BE2C (cell line): ENCODE measurements around the gene LRRC58.

Experiments used
- DNase-seq: peaks from one replicate; pipeline ENCODE4 v3.0.0-alpha.2; 2020
- H3K27me3 ChIP-seq: fragments of 250-450 bp; sonication (Bioruptor Pico); 2 replicates; pipeline ENCODE4 v1.5.1; 2020; ENCODE audit warnings: mild to moderate bottlenecking
- H3K36me3 ChIP-seq: fragments of 250-450 bp; sonication (Bioruptor Pico); 2 replicates; pipeline ENCODE4 v1.5.1; 2020; ENCODE audit warnings: mild to moderate bottlenecking
- H3K4me1 ChIP-seq: fragments of 250-450 bp; sonication (Bioruptor Pico); 2 replicates; pipeline ENCODE4 v1.5.1; 2020
- H3K4me3 ChIP-seq: 2 replicates; pipeline ENCODE4 v1.5.1; 2011; ENCODE audit warnings: low read depth, low read length
- H3K9me3 ChIP-seq: fragments of 250-450 bp; sonication (Bioruptor Pico); 2 replicates; pipeline ENCODE4 v1.5.1; 2020
- TF ChIP-seq, protein P1 (sequence below): IDR thresholded peaks from 2 replicates; pipeline ENCODE4 v1.5.1; 2012; ENCODE audit warnings: mild to moderate bottlenecking, low read depth, low read length

The LRRC58 gene

GRCh38 chr3:120276767-120277166 lies 72.4 kb downstream of the LRRC58 start:
- Histone ChIP-seq H3K4me3 (no peak overlapping the region), H3K27me3 (no peaks in the 10 kb centered on the region; the same call in 1 of the 2 replicates), H3K4me1 (no peaks in the 10 kb centered on the region), H3K36me3 (no peaks in the 10 kb centered on the region), H3K9me3 (no peaks in the 10 kb centered on the region)
- TF ChIP-seq, protein P1, sequence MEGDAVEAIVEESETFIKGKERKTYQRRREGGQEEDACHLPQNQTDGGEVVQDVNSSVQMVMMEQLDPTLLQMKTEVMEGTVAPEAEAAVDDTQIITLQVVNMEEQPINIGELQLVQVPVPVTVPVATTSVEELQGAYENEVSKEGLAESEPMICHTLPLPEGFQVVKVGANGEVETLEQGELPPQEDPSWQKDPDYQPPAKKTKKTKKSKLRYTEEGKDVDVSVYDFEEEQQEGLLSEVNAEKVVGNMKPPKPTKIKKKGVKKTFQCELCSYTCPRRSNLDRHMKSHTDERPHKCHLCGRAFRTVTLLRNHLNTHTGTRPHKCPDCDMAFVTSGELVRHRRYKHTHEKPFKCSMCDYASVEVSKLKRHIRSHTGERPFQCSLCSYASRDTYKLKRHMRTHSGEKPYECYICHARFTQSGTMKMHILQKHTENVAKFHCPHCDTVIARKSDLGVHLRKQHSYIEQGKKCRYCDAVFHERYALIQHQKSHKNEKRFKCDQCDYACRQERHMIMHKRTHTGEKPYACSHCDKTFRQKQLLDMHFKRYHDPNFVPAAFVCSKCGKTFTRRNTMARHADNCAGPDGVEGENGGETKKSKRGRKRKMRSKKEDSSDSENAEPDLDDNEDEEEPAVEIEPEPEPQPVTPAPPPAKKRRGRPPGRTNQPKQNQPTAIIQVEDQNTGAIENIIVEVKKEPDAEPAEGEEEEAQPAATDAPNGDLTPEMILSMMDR: no peak
- no peak for DNase-seq

- DNase-seq: no peak
- H3K4me3 ChIP-seq: no peak overlapping the region
These were observed 73.5 kb downstream of the LRRC58 start for GRCh38 chr3:120275618-120276017.

DNA sequence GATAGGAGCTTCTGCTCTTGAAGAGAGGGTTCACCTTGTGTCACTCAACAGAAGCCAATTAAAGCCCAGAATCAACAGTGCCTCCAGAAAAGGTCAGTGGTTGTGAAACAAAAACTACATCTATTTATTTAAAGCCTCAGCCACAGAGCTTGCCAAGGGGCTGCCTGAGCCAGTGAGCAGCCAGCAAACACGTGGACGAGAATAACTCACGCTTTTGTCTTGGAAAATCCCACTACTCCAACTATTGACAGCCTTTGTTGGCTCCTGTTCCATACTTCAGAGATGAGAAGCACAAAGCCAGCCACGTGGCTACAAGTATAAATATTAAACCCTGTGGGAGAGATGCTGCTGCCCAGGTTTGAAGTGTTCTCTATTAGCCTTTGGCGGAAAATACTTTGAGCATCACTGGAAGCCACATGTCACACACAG lies 74.4 kb downstream of the LRRC58 start:
- no peak for DNase-seq
- TF ChIP-seq, protein P1: no peak
- Histone ChIP-seq H3K36me3 (no peaks in the 10 kb centered on the region), H3K4me1 (no peaks in the 10 kb centered on the region), H3K27me3 (no peaks in the 10 kb centered on the region; the same call in 1 of the 2 replicates), H3K9me3 (no peaks in the 10 kb centered on the region), H3K4me3 (no peak overlapping the region)

More at GRCh38 chr3:120275618-120276017, 73.5 kb downstream of the LRRC58 start:
- H3K27me3 ChIP-seq: no peaks in the 10 kb centered on the region; the same call in 1 of the 2 replicates
- H3K4me1 ChIP-seq: no peaks in the 10 kb centered on the region
- no peaks in the 10 kb centered on the region for H3K36me3 ChIP-seq
- TF ChIP-seq, protein P1: no peak
- H3K9me3 ChIP-seq: no peaks in the 10 kb centered on the region
